ENCODE measurements around the gene FPGS.
A peak's percentile ranks its signal among the peaks of the same experiment; 100 is the strongest.
"Not testable (repeated sequence)": the region's sequence is repeated elsewhere in the genome, so short reads cannot be mapped to it uniquely, and the experiment has no call there.

Gene FPGS

GRCh38 chr9:127833555-127833954 lies 30.9 kb downstream of the FPGS start:
- H3K4me3 ChIP-seq (ENCODE audit: low read depth, low read length), result no peak overlapping the region
- DNase-seq (ENCODE audit: low read depth), result no peak
- TF ChIP-seq CTCF (IDR thresholded peaks at IDR 0.05; ENCODE audit: insufficient read depth, low read depth, low read length, missing control alignments), result no peak

GRCh38 chr9:127835991-127836516 lies 33.4 kb downstream of the FPGS start:
- peak; percentile 27 for DNase-seq (ENCODE audit: low read depth)
- no peak for TF ChIP-seq CTCF (IDR thresholded peaks at IDR 0.05; ENCODE audit: insufficient read depth, low read depth, low read length, missing control alignments)
- no peak overlapping the region for H3K4me3 ChIP-seq (ENCODE audit: low read depth, low read length)

- DNase-seq (ENCODE audit: low read depth); H3K4me3 ChIP-seq (ENCODE audit: low read depth, low read length): not testable (repeated sequence)
Observed at GRCh38 chr9:127836561-127836960, 33.9 kb downstream of the FPGS start.

- no peak for DNase-seq (ENCODE audit: low read depth)
- no peak overlapping the region for H3K4me3 ChIP-seq (ENCODE audit: low read depth, low read length)
- TF ChIP-seq CTCF (IDR thresholded peaks at IDR 0.05; ENCODE audit: insufficient read depth, low read depth, low read length, missing control alignments), result no peak
Observed at GRCh38 chr9:127837346-127837745, 34.7 kb downstream of the FPGS start.

- DNase-seq (ENCODE audit: low read depth), result no peak
- TF ChIP-seq CTCF (IDR thresholded peaks at IDR 0.05; ENCODE audit: insufficient read depth, low read depth, low read length, missing control alignments), result no peak
- no peak overlapping the region for H3K4me3 ChIP-seq (ENCODE audit: low read depth, low read length)
Observed at GRCh38 chr9:127838375-127839078, 35.8 kb downstream of the FPGS start.

GRCh38 chr9:127841087-127841835 lies 38.6 kb downstream of the FPGS start:
- no peak for TF ChIP-seq CTCF (IDR thresholded peaks at IDR 0.05; ENCODE audit: insufficient read depth, low read depth, low read length, missing control alignments)
- no peak for DNase-seq (ENCODE audit: low read depth)
- H3K4me3 ChIP-seq (ENCODE audit: low read depth, low read length), result no peak overlapping the region

- no peak overlapping the region for H3K4me3 ChIP-seq (ENCODE audit: low read depth, low read length)
Observed at GRCh38 chr9:127844821-127845359, 42.2 kb downstream of the FPGS start.

GRCh38 chr9:127845619-127846018 lies 42.9 kb downstream of the FPGS start:
- not testable (repeated sequence) for H3K4me3 ChIP-seq (ENCODE audit: low read depth, low read length); DNase-seq (ENCODE audit: low read depth)

More at GRCh38 chr9:127844821-127845359, 42.2 kb downstream of the FPGS start:
- TF ChIP-seq CTCF (IDR thresholded peaks at IDR 0.05; ENCODE audit: insufficient read depth, low read depth, low read length, missing control alignments), result no peak
- no peak for DNase-seq (ENCODE audit: low read depth)

Data from GM12865 (cell line).